Suprapubic skin (tissue), 4 donors: Measurements from ENCODE around the gene PALB2.

ENCODE experiments used
- CTCF ChIP-seq, 2 donors: fragments of 200-600 bp in 1 of 2; fragments of 450-650 bp in 1 of 2; sonication (generic) in 1 of 2; IDR thresholded peaks; one replicate each; pipeline ENCODE4 v1.5.1; 2016 to 2019; ENCODE audit warnings: antibody characterized with exemption in 2 of 2, mild to moderate bottlenecking in 1 of 2, moderate library complexity in 1 of 2
- EP300 ChIP-seq: sonication (generic); formaldehyde crosslinking; IDR thresholded peaks from one replicate; pipeline ENCODE4 v1.6.1; 2017; ENCODE audit warnings: antibody characterized with exemption
- POLR2A ChIP-seq, 2 donors: fragments of 450-650 bp; IDR thresholded peaks; one replicate each; pipeline ENCODE4 v1.6.1; 2017; ENCODE audit warnings: antibody characterized with exemption in 2 of 2, mild to moderate bottlenecking in 2 of 2, moderate library complexity in 2 of 2
- POLR2AphosphoS5 ChIP-seq, 3 donors: sonication (generic); formaldehyde crosslinking; IDR thresholded peaks; one replicate each; pipeline ENCODE4 v1.6.1; 2017; ENCODE audit warnings: antibody characterized with exemption in 3 of 3

DNA sequence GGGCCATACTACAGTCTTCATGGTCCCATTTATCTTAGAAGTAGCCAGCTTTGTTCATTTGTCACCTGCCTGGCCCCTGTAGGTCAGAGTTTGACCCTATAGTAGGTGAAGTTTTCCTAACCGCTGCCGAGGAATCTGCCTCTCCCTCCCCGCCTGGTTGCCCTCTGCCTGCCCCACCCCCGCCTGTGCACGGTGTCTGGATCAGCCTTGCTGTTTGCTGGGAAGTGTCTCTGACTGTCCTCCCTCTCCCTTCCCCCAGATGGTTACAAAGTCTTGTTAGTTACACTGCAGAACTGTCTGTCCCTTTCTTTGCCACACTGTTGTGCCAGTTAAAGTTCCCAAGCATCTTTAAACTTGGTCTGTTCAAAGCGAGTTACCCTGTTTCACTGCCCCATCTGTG lies 77.9 kb downstream of the PALB2 start:
- TF ChIP-seq EP300 (no peak), POLR2A (IDR thresholded peaks at IDR 0.05) (no peak), CTCF (IDR thresholded peaks at IDR 0.05) (no peak), POLR2AphosphoS5 (IDR thresholded peaks at IDR 0.05) (no peak)
